H9 (cell line): Measurements from ENCODE around the gene ETV4. TPM values are rescaled to one million over a fixed set of nuclear protein-coding genes. Genes with fewer than 3 reads are reported as not detected.

Experiments
- DNase-seq: peaks from one replicate; pipeline ENCODE4 v3.0.0-alpha.2; 2017
- H2AFZ ChIP-seq: one replicate; pipeline ENCODE4 v1.6.1; 2013; ENCODE audit warnings: mild to moderate bottlenecking, low read length, control low read depth, moderate library complexity
- H2AK5ac ChIP-seq: 2 replicates; pipeline ENCODE4 v1.6.1; 2013; ENCODE audit warnings: low read length, control low read depth, mixed read lengths; ENCODE audit not compliant: insufficient read length
- H2BK120ac ChIP-seq: one replicate; pipeline ENCODE4 v1.6.1; 2013; ENCODE audit warnings: low read depth, mild to moderate bottlenecking, low read length, control low read depth, inconsistent platforms; ENCODE audit not compliant: poor library complexity, severe bottlenecking
- H2BK12ac ChIP-seq: 2 replicates; pipeline ENCODE4 v1.6.1; 2013; ENCODE audit warnings: low read length, control low read depth, mixed read lengths, low read depth; ENCODE audit not compliant: insufficient read length
- H2BK15ac ChIP-seq: 2 replicates; pipeline ENCODE4 v1.6.1; 2013; ENCODE audit warnings: low read depth, low read length, control low read depth
- H2BK20ac ChIP-seq: one replicate; pipeline ENCODE4 v1.6.1; 2013; ENCODE audit warnings: low read depth, mild to moderate bottlenecking, low read length, control low read depth, inconsistent platforms; ENCODE audit not compliant: poor library complexity, severe bottlenecking
- H2BK5ac ChIP-seq: 2 replicates; pipeline ENCODE4 v1.6.1; 2013; ENCODE audit warnings: low read length, control low read depth, mixed read lengths; ENCODE audit not compliant: insufficient read length
- H3K14ac ChIP-seq: 2 replicates; pipeline ENCODE4 v1.6.1; 2013; ENCODE audit warnings: low read length, control low read depth; ENCODE audit not compliant: insufficient read depth
- H3K18ac ChIP-seq: 2 replicates; pipeline ENCODE4 v1.6.1; 2013; ENCODE audit warnings: low read depth, mild to moderate bottlenecking, mixed read lengths, low read length, control low read depth; ENCODE audit not compliant: insufficient read length
- H3K23ac ChIP-seq: 2 replicates; pipeline ENCODE4 v1.6.1; 2013; ENCODE audit warnings: low read length, control low read depth, mixed read lengths, low read depth; ENCODE audit not compliant: insufficient read length
- H3K23me2 ChIP-seq: 2 replicates; pipeline ENCODE4 v1.6.1; 2013; ENCODE audit warnings: low read depth, mild to moderate bottlenecking, mixed read lengths, low read length, control low read depth; ENCODE audit not compliant: insufficient read length, poor library complexity, severe bottlenecking
- H3K27ac ChIP-seq: 2 replicates; pipeline ENCODE4 v1.5.1; 2013; ENCODE audit warnings: low read length, control low read depth, mixed read lengths, low read depth; ENCODE audit not compliant: insufficient read length
- H3K27me3 ChIP-seq: 2 replicates; pipeline ENCODE4 v1.6.1; 2013; ENCODE audit warnings: low read length, control low read depth, inconsistent platforms; ENCODE audit not compliant: insufficient read depth
- H3K4ac ChIP-seq: 2 replicates; pipeline ENCODE4 v1.6.1; 2013; ENCODE audit warnings: low read depth, mild to moderate bottlenecking, control low read depth, inconsistent platforms, low read length, moderate library complexity
- H3K4me1 ChIP-seq: 2 replicates; pipeline ENCODE4 v1.6.1; 2013; ENCODE audit warnings: low read length, control low read depth, inconsistent platforms; ENCODE audit not compliant: insufficient read depth
- H3K4me2 ChIP-seq: 2 replicates; pipeline ENCODE4 v1.6.1; 2013; ENCODE audit warnings: low read length, control low read depth, mixed read lengths; ENCODE audit not compliant: insufficient read length, insufficient read depth
- H3K56ac ChIP-seq: 2 replicates; pipeline ENCODE4 v1.6.1; 2013; ENCODE audit warnings: low read depth, mild to moderate bottlenecking, mixed read lengths, low read length, control low read depth; ENCODE audit not compliant: insufficient read length
- H3K79me1 ChIP-seq: 2 replicates; pipeline ENCODE4 v1.6.1; 2013; ENCODE audit warnings: low read depth, mild to moderate bottlenecking, moderate library complexity, low read length, control low read depth, inconsistent platforms; ENCODE audit not compliant: insufficient read depth, poor library complexity, severe bottlenecking
- H3K79me2 ChIP-seq: 2 replicates; pipeline ENCODE4 v1.6.1; 2013; ENCODE audit warnings: low read length, control low read depth, inconsistent platforms; ENCODE audit not compliant: insufficient read depth
- H3K9ac ChIP-seq: 2 replicates; pipeline ENCODE4 v1.6.1; 2013; ENCODE audit warnings: low read length, control low read depth, mixed read lengths; ENCODE audit not compliant: insufficient read length; ENCODE audit errors: extremely low read depth
- H3K9me3 ChIP-seq: one replicate; pipeline ENCODE4 v1.6.1; 2013; ENCODE audit warnings: low read depth, low read length, inconsistent platforms; ENCODE audit not compliant: control insufficient read depth
- H3T11ph ChIP-seq: one replicate; pipeline ENCODE4 v1.6.1; 2013; ENCODE audit warnings: mild to moderate bottlenecking, low read length, control low read depth, inconsistent platforms
- H4K20me1 ChIP-seq: one replicate; pipeline ENCODE4 v1.6.1; 2013; ENCODE audit not compliant: control insufficient read depth, insufficient read length, insufficient read depth
- H4K5ac ChIP-seq: 2 replicates; pipeline ENCODE4 v1.6.1; 2013; ENCODE audit warnings: low read depth, mild to moderate bottlenecking, mixed read lengths, low read length, control low read depth; ENCODE audit not compliant: insufficient read length
- H4K8ac ChIP-seq: replicated peaks from 2 replicates; pipeline ENCODE4 v1.6.1; 2013; ENCODE audit warnings: low read length, control low read depth, mixed read lengths, low read depth; ENCODE audit not compliant: insufficient read length
- H4K91ac ChIP-seq: 2 replicates; pipeline ENCODE4 v1.6.1; 2013; ENCODE audit warnings: low read depth, mild to moderate bottlenecking, moderate library complexity, mixed read lengths, low read length, control low read depth; ENCODE audit not compliant: insufficient read length
- H3K27ac Mint-ChIP-seq, 3 experiments: 2 replicates in 2 of 3; 3 replicates in 1 of 3; pipeline ENCODE4 v1.8.0; 2020 to 2021; ENCODE audit warnings: mixed read lengths in 3 of 3, mild to moderate bottlenecking in 1 of 3, moderate library complexity in 1 of 3
- H3K27me3 Mint-ChIP-seq: 2 replicates; pipeline ENCODE4 v1.8.0; 2021; ENCODE audit warnings: low read depth, mild to moderate bottlenecking, moderate library complexity, mixed read lengths
- H3K36me3 Mint-ChIP-seq, 3 experiments: 2 replicates in 2 of 3; 3 replicates in 1 of 3; pipeline ENCODE4 v1.8.0; 2020 to 2021; ENCODE audit warnings: low read depth in 3 of 3, mixed read lengths in 3 of 3; ENCODE audit not compliant: insufficient read depth in 1 of 3
- H3K4me1 Mint-ChIP-seq, 2 experiments: 2 replicates each; pipeline ENCODE4 v1.8.0; 2020; ENCODE audit warnings: mixed read lengths in 2 of 2
- H3K4me3 Mint-ChIP-seq, 2 experiments: 2 replicates in 1 of 2; 3 replicates in 1 of 2; pipeline ENCODE4 v1.8.0; 2020 to 2021; ENCODE audit warnings: mild to moderate bottlenecking in 2 of 2, mixed read lengths in 2 of 2, moderate library complexity in 1 of 2
- H3K9me3 Mint-ChIP-seq, 2 experiments: 2 replicates in 1 of 2; 3 replicates in 1 of 2; pipeline ENCODE4 v1.8.0; 2020; ENCODE audit warnings: mild to moderate bottlenecking in 2 of 2, mixed read lengths in 2 of 2, moderate library complexity in 1 of 2
- WGBS: extraction: QIAGEN DNeasy Blood & Tissue Kit; methylation state at CpG from one replicate; pipeline ENCODE4 v1.1.7; 2013; ENCODE audit warnings: missing lambda C conversion rate, low lambda C conversion rate, mixed read lengths; ENCODE audit not compliant: insufficient read length; ENCODE audit errors: extremely low coverage; 5-methylcytosine and 5-hydroxymethylcytosine counted together
- total RNA-seq: library from RNA; stranded (reverse); gene quantifications from 2 replicates; pipeline ENCODE4 v1.2.1, GENCODE V29; 2021
- TF ChIP-seq, protein P1 (sequence below): fragments of 200-600 bp; sonication (generic); conservative IDR thresholded peaks from 3 replicates; pipeline ENCODE4 v1.8.0; 2021; ENCODE audit warnings: antibody characterized with exemption, mild to moderate bottlenecking

Gene ETV4
- total RNA-seq, 1 experiment from 2014 or later = 74.4 TPM

DNA sequence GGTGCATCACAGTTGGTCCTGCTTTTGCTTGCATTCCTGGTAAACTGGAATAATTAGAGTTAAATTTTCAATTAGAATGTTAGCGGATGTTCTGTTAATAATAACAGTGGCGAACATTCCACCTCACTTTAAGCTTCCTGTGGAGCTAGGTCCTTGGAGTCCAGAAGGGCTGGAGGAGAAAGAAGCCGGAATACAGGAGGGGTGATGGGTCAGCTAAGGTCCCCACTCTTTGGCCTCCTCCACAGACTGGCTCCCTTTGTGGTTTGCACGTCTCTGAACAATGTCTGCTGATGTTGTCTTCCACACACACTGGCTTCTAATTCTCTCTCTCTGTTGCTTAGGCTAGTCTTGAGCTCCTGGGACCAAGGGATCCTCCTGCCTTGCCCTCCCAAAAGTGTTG, 35.0 kb upstream of the ETV4 start:
- Histone ChIP-seq H3K23ac (no peak overlapping the region), H2BK12ac (no peak overlapping the region), H2BK5ac (no peak overlapping the region), H4K8ac (no peak overlapping the region), H3K4ac (no peak overlapping the region), H2BK20ac (no peak overlapping the region), H3K9ac (no peak overlapping the region), H2AFZ (no peak overlapping the region), H3T11ph (no peak overlapping the region), H3K79me2 (no peaks in the 10 kb centered on the region), H3K79me1 (no peaks in the 10 kb centered on the region), H4K20me1 (no peaks in the 10 kb centered on the region), H2AK5ac (no peak overlapping the region), H3K23me2 (peaks cover 3% of the 10 kb centered on the region), H3K27ac (no peak overlapping the region), H3K9me3 (no peaks in the 10 kb centered on the region), H3K14ac (no peak overlapping the region), H3K4me2 (no peak overlapping the region), H2BK15ac (no peak overlapping the region), H3K18ac (no peak overlapping the region), H3K27me3 (no peaks in the 10 kb centered on the region), H2BK120ac (no peak overlapping the region), H4K5ac (no peak overlapping the region), H3K4me1 (no peaks in the 10 kb centered on the region), H3K56ac (no peak overlapping the region), H4K91ac (no peak overlapping the region)
- TF ChIP-seq, protein P1, sequence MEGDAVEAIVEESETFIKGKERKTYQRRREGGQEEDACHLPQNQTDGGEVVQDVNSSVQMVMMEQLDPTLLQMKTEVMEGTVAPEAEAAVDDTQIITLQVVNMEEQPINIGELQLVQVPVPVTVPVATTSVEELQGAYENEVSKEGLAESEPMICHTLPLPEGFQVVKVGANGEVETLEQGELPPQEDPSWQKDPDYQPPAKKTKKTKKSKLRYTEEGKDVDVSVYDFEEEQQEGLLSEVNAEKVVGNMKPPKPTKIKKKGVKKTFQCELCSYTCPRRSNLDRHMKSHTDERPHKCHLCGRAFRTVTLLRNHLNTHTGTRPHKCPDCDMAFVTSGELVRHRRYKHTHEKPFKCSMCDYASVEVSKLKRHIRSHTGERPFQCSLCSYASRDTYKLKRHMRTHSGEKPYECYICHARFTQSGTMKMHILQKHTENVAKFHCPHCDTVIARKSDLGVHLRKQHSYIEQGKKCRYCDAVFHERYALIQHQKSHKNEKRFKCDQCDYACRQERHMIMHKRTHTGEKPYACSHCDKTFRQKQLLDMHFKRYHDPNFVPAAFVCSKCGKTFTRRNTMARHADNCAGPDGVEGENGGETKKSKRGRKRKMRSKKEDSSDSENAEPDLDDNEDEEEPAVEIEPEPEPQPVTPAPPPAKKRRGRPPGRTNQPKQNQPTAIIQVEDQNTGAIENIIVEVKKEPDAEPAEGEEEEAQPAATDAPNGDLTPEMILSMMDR = no peak
- no peaks in the 10 kb centered on the region for H3K36me3 Mint-ChIP-seq
- no peak for DNase-seq
- H3K27me3 Mint-ChIP-seq = peaks cover 2% of the 10 kb centered on the region; the same call in 1 of the 2 replicates
- no peaks in the 10 kb centered on the region; a peak in 1 of 5 replicates for H3K9me3 Mint-ChIP-seq
- H3K27ac Mint-ChIP-seq = no peak overlapping the region
- H3K4me3 Mint-ChIP-seq = no peak overlapping the region
- no CpG with 5 or more reads among the region's 4 CpGs for WGBS
- H3K4me1 Mint-ChIP-seq = peaks cover 35 to 36% of the 10 kb centered on the region in 2 experiments
